ENCODE results near the gene TCOF1.

TCOF1 gene

DNA sequence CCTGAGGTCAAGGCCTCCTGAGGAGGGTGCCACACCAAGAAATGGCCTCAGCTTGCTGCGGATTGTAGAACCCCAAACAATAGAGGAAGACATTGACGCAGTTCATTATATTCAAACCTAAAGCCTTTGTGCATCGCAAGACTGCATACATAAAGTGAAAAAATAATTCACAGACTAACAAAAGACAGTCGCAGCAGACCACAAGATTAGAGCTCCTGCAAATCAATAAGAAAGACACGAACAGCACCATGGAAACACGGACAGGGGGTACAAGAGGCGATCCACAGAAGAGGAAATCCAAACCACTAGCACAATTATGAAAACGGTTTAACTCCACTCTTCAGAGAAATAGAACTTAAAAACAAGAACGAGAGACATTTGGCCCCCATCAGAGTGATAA, 10.0 kb upstream of the TCOF1 start:
- DNase-seq (ENCODE audit: low read depth in 2 of 2, low spot score in 1 of 2), result no peak

DNA sequence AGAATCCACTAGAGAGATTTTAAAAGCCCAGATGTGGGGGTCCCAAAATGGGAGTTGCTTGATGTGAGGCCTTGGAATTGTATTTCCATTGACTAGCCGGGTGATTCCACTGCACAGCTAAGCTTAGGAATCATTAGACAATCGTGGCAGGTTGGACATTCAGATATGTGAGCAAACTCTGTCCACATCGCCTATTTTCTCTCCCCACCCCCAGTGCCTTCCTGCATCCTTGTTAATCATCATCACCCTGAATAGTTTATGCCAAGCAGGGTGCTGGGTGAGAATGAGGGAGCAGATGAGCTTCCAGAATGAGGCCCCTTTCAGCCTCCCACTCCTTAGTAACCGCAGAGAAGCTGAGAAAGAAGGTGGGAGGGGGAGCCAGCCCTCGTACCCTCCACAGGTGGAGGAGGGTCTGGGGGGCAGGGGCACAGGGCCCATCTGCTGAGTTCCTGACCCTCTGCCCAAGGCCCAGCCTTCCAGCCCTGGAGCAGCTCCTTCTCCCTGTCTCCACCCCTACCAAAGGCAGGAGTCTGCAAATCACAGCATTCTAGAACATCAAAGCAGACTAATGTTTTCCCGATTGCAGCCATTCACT, 7.7 kb upstream of the TCOF1 start:
- no peak for DNase-seq (ENCODE audit: low read depth in 2 of 2, low spot score in 1 of 2)

DNA sequence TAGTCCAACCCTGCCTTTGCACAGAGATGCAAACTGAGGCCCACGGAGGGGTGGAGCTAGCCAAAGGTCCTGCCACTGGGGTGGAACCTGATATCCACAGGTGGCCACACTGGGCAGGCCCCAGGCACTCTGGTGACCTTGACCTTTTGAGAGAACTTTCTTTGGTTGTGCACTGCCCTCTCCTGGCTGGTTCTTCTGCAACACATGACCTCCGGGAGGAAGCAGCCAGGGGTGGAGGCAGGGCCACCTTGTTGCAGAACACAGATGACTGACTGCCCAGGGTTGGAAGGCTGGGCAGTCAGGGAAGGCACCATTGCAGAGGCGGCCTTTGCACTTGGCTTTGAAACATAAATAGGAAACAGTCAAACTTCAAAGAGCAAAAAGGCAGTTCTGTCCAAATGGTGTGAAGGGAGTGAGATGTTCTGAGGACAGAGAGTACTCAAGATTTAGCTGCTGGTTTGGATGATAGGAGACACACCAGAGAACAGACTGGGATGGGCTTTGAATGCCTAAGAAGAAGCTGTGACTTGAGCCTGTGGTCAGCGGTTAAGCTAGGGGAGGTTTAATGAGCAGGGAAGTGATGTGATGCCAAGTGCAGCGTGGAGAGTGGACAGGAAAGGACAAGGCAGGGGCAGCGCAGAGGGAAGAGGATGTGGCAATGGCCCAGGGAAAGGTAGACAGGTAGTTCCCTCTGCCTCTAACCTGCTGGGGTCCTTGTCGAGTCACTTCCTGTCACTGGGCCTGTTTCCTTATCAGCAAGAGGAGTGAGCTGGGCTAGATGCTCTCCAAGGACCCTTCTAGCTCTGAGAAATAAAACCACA, 6.8 kb upstream of the TCOF1 start:
- no peak for DNase-seq (ENCODE audit: low read depth in 2 of 2, low spot score in 1 of 2)

DNA sequence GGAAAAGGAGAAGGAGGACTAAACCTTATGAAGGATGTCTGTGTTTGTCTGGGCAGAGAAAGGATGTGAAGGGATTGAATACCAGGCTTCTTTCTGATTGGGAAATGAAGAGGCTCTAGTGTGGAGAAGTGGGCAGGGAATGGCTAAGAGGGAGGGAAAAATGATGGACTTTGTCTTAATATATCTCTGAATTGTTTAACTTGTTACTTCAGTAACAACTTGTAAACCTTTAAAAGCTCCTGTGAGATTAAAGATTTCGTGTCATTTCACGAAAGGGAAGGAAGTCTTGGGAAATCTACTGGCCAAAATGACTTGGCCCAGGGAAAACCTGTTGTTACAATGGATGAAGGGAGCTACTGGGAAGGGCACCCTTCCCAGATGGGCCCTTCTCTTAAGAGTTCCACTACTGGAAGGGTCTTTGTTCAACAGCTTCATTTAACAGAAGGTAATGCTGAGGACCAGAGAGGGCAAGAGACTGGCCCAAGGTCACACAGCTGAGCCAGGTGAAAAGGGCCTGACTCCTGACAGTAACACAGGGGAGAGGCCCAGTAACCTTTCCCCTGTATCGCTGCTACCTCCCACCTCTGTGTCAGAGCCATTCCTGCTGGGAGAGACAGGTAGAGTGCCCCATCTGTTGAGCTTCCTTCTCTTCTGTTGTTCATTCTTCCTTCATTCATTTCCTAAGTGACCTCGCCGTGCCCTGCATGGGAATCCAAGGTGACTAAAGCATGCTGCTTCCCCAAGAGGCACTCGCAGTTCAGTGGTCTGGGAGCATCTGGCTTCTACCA, 5.1 kb upstream of the TCOF1 start:
- DNase-seq (ENCODE audit: low read depth in 2 of 2, low spot score in 1 of 2), result no peak

DNA sequence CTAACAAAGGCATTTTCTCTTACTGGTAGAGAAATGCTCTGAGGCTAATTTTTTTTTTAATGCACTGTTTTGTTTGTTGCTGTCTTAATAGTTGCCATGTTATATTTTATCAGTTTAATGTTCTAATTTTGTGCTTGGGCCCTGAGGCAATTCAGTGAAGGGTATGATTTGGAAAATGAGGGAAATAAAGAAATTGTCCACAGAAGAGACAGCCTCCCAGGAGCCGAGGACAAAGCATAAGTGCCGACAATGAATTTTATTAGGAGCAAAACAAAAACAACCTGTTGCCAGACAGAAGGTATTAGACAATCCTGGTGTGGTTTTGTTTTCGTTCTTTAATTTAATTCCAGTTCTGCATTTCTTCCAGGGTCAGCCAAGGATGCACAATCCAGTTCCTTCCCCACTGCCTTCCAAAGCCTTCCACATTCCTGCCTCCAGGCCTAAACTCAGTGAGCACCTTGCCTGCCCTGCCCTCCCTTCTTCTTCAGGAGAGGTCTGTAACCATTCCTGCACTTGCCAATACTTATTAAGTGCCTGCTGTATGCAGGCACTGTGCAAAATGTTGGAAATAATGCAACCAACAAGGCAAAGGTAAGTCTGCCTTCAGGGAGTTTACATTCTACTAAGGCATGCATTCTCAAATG, 4.3 kb upstream of the TCOF1 start:
- DNase-seq (ENCODE audit: low read depth in 2 of 2, low spot score in 1 of 2), result no peak

DNA sequence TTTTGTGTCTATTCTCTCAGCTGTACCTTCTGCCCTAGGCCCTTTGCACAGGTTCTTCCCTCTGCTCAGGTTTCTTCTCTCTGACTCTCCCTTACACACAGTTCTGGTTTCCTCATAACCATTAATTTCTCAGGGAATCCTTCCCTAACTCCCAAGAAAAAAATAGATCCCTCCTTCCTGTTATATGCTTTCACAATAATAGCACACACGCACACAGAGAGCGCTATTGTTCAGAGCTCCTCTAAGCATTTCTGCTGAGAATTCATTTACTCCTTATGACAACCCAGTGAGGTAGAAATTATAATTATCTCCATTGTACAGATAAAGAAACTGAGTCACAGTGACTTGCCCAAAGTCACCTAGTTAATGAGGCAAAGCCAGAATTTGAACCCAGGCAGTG, 1.7 kb upstream of the TCOF1 start:
- no peak for DNase-seq (ENCODE audit: low read depth in 2 of 2, low spot score in 1 of 2)

DNA sequence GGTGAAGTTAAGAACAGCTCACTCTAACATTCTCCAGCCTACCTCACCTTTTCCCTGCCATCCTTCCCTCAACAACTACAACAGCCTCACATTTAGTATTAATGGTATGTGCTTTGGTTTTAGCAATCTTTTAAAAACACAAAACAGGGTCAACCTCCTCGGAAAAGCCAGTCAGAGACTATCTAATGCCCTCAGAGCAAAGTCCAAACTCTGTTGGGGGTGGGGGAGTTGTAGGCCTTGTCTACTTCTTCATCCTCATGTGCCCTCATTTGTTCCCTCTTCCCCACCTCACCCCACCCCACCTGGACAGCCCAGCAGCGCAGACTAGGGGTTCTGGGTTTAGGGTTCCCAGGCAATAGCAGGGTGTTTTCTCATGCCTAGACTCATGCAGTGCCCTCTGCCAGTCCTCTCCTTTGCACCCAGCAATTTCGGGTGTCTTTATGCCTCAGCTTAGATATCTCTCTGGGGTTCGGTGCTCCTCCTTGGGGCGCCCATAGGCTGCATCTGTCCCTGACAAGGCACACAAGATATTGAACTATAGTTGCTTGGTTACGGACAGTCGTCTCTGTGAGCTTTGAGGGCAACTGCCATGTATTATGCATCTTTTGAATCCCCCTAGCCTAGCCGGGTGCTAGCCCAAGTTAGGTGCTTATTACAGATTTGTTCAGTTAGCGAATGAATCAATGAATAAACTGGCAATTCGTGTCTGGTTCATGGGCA, 762 bp upstream of the TCOF1 start:
- no peak for DNase-seq (ENCODE audit: low read depth in 2 of 2, low spot score in 1 of 2)

DNA sequence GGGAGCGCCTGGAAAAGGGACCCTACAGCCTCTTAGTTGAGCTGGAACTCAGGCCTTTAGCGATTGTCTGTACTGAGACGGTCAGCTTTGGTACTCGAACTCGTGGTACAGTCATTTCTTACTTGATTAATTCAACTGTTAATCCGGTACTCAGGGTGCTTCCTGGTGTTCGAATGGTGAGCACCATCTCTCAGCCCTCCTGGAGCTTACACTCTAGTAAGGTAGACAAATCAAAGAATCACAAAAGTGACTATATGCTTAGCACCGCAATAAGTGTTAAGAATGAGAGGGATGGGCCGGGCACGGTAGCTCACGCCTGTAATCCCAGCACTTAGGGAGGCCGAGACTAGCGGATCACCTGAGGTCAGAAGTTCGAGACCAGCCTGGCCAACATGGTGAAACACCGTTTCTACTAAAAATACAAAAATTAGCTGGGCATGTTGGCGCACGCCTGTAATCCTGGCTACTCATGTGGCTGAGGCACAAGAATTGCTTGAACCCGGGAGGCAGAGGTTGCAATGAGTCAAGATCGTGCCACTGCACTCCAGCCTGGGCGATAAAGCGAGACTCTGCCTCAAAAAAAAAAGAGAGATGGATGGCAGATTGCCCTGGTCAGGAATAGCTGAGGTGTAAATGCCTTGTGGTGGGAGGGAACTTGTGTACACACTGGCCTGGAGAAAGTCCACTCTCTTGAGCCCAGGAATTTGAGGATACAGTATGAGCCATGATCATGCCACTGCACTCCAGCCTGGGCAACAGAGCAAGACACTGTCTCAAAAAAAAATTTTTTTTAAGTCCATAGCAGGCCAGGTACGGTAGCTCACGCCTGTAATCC, 981 bp downstream of the TCOF1 start:
- DNase-seq (ENCODE audit: low read depth in 2 of 2, low spot score in 1 of 2), result no peak

DNA sequence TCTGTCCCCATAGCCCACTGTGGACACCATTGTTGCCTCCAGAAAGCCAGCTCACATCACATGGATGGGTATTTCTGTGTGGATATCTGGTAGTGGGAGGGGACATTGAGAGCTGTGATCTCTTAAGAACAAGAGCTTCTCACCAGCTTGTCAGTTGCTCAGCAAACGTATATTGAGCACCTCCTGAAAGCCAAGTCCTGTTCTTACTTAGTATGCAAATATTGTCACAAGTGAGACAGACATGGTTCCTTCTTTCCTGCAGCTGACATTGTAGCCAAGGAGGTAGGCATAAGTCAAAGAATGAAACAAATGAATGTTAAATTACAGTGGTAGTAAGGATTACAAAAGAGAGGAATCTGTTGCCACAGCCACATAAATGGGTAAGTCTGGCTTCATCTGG, 3.8 kb downstream of the TCOF1 start:
- DNase-seq (ENCODE audit: low read depth in 2 of 2, low spot score in 1 of 2), result no peak

DNA sequence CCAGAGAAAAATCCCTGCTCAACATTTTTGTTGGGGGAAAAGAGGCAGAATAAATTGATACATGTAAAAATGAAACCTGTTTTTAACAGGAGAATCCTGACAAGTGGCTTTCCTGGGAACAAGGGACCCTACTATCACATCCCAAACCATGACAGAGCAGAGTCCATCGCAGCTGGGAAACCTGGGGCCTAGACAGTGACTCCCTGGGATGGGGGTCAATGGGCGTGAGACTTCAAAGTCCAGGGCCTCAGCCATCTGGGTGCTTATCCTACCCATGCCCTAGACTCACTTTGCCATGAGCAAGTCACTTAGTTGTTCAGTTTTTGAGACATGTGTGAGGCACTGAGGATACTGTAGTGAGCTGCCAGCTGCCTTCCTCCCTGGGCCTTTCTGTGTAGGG, 5.7 kb downstream of the TCOF1 start:
- no peak for DNase-seq (ENCODE audit: low read depth in 2 of 2, low spot score in 1 of 2)

DNA sequence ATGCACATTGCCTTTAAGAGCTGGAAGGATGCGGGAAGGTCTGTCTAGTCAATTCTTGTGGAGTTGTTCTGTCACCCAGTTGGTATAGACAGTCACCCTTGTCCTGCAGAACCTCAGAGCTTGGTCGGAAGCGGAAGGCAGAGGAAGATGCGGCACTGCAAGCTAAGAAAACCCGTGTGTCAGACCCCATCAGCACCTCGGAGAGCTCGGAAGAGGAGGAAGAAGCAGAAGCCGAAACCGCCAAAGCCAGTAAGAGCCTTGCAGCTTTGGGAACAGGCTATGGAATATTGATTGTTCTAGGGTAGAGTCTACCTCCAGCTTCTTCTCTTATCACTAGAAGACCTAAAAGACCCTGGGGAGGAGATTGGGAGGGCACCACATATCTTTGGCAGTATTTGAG, 6.5 kb downstream of the TCOF1 start:
- DNase-seq (ENCODE audit: low read depth in 2 of 2, low spot score in 1 of 2), result no peak

DNA sequence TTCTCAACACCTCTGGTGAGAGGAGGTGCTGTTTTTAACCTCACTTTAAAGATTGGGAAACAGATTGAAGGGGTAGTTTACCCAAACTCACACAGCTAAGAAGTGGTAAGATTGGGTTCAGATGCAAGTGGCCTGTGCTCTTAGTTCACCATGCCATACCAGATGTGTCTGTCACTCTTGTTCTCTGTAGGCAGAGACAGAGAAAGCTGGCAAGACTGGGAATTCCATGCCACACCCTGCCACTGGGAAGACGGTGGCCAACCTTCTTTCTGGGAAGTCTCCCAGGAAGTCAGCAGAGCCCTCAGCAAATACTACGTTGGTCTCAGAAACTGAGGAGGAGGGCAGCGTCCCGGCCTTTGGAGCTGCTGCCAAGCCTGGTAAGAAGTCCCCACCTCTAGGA, 11.0 kb downstream of the TCOF1 start:
- no peak for DNase-seq (ENCODE audit: low read depth in 2 of 2, low spot score in 1 of 2)

DNA sequence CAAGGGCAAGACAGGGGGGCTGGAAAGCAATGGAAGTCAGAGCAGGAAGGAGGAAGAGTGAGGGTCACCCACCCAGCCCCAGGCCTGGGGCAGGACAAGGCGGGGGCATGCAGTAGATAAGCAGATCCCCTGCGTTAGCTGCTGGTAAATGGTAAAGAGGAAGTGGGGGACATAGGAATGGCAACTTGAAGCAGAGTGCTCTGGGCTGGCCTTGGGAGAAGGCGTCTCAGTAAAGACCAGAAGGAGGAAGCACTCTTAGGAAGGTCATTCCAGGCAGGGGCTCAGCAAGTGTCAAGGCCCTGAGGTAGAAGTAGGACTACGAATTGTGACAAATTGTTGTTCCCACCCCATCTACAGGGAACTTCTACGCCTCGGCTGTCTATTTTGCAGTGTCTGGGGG, 15.1 kb downstream of the TCOF1 start:
- no peak for DNase-seq (ENCODE audit: low read depth in 2 of 2, low spot score in 1 of 2)

DNA sequence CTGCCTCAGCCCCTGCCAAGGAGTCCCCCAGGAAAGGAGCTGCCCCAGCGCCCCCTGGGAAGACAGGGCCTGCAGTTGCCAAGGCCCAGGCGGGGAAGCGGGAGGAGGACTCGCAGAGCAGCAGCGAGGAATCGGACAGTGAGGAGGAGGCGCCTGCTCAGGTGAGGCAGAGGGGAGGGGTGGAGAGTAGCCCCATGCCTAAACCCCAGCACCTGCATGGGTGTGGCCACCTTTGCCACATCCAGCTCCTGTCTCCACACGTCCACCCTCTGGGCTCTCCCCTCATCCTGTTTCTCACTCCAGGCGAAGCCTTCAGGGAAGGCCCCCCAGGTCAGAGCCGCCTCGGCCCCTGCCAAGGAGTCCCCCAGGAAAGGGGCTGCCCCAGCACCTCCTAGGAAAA, 17.2 kb downstream of the TCOF1 start:
- DNase-seq (ENCODE audit: low read depth in 2 of 2, low spot score in 1 of 2), result no peak

DNA sequence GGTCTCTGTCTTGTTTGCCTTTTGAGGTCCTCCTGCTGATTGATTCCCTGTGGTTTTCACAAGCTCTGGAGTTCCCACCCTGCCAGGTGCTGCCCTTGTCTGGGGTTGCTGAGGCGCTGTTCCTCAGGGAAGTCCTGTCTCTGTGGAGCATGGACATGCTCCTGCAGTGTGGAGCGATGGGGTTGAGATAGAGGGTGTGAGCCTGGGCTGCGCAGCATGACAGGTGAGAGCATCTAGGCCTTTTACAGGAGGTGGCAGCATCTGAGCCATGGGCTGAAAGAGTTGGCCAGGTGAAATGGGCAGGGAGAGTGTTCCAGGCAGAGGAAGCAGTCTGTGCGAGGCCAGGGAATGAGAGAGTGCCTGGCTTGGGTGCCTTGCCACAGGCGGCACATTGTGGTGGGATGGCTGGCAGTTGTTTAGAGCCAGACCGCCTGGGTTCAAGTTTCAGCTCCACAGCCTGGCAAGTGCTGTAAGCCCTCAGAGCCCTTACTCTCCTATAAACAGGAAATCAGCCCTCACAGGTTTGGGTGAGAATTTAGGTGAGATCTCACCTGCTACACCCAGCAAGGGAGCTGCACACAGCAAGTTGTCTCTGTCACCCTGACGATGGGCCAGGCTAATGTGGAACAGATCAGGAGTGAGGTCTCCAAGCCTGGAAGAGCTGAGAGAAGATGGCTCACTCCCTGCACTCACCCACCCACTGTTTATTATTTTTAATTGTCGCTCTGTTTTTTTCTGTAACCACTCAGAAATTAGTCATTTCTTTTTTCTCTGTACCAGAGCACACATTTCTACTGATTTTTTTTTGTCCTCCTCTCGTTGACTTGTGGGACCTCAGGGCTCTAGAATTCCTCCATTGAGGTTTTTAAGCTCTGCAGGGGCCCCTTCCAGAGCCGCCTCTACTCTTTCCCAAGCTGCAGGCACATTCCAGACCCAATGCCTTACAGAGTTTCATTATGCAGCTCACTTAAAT, 19.6 kb downstream of the TCOF1 start:
- DNase-seq (ENCODE audit: low read depth in 2 of 2, low spot score in 1 of 2), result no peak

DNA sequence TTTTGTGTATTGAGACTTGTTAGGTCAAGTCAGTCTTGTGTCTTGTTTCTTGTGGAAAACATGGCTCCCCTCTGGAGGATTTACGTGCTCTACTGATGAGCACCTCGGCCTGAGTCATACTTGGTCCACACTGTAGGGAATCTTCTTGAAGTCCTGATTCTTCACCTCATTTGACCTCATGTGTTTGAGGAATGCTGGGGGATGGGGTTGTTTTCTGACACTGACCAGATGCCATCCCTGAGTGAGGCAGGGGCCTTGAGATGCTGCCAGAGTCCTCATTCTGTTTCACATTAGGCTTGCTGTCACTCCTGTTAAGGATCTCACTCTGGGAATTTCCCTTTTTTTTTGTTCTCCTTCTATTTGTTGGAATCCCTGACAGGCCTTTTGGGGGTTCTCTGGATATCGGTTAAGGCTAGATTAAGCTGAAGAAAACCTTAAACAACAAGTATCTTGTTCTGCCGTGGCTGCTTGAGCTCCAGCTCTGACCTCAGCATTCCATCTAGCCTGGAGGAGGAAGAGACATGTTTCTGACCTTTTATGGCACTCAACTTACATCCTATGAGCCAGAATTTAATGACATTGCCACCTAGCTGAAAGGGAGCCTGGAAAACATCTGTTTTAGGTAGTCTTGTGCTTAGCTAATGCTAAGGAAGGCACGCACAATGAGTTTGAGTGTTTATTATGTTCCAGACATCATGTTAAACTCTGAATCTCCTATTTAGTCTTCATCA, 20.6 kb downstream of the TCOF1 start:
- no peak for DNase-seq (ENCODE audit: low read depth in 2 of 2, low spot score in 1 of 2)

DNA sequence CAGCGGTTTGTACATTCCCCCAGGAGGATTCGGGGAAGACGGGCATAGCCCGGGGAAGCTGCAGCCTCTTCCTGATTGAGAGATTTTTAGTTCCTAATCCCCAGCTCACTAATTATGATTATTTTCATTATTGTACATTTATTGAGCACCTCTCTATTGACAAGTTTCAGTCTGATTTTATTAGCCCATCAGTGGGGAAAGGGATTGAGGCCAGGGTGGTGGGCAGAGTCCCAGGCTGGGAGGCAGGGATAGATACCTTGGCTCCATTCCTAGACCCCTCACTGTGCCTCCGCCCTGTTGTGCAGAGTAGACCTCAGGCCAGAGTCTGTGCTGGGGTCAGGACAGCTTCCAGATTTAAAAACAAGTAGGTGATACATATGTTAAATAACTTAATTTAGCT, 27.2 kb downstream of the TCOF1 start:
- DNase-seq (ENCODE audit: low read depth in 2 of 2, low spot score in 1 of 2), result no peak

All from stimulated activated CD8-positive, alpha-beta memory T cell treated with anti-CD3 and anti-CD28 coated beads, Interleukin-4, amount 100 ng/mL, for 1 hour (primary cell).